ENCODE measurements around the gene TTLL12. TPM values are rescaled to one million over a fixed set of nuclear protein-coding genes. Genes with fewer than 3 reads are reported as not detected.
"Not testable (repeated sequence)": the region's sequence is repeated elsewhere in the genome, so short reads cannot be mapped to it uniquely, and the experiment has no call there.

TTLL12 gene
- total and polyA plus RNA-seq, 2 experiments from 2014 or later: 29.5 to 42.8 TPM

- Histone ChIP-seq H3K4me2 (ENCODE audit: unreplicated experiment) (peak within 1 kb of the TSS; percentile 97), H3K27me3 (replicated peaks; ENCODE audit: insufficient read depth) (no peaks in the 10 kb centered on the region), H3K36me3 (ENCODE audit: low read depth) (no peaks in the 10 kb centered on the region), H3K9me3 (ENCODE audit: low read depth) (no peaks in the 10 kb centered on the region), H3K9me2 (ENCODE audit: insufficient read depth) (no peaks in the 10 kb centered on the region), H3K4me3 (peak within 1 kb of the TSS; percentile 97), H4K20me1 (ENCODE audit: insufficient read depth) (0 out of 2 replicates have a peak, but pooled peaks cover 5% of the 10 kb centered on the region), H3K27ac (peak within 1 kb of the TSS; percentile 88), H3F3A (ENCODE audit: insufficient read depth) (no peaks in the 10 kb centered on the region), H3K9ac (peak within 1 kb of the TSS; percentile 94), H2AFZ (peak within 1 kb of the TSS; percentile 78), H3K4me1 (ENCODE audit: insufficient read depth) (peaks cover 15% of the 10 kb centered on the region; the same call in 1 of the 2 replicates), H3K79me2 (ENCODE audit: insufficient read depth) (peaks cover 50% of the 10 kb centered on the region)
- DNase-seq: peak; percentile 82
- in situ Hi-C loops (cut with MboI): no loop called here
- 2% methylated on average over 48 to 59 of the region's 75 CpGs for WGBS, 2 experiments (ENCODE audit: low coverage in 1 of 2, low lambda C conversion rate in 2 of 2, missing lambda C conversion rate in 2 of 2)
- TF ChIP-seq EZH2 (IDR thresholded peaks at IDR 0.05; ENCODE audit: insufficient read depth, poor library complexity, severe bottlenecking) (no peak), EZH2phosphoT487 (IDR thresholded peaks at IDR 0.05; ENCODE audit: insufficient read depth, low read depth) (no peak)
Measured at GRCh38 chr22:43151251-43152002, 35.5 kb downstream of the TTLL12 start, which contains the start of gene TSPO. TSS of gene TSPO (plus strand) at chr22:43151559. CDS start at chr22:43159239, 7,680 bp downstream.

GRCh38 chr22:43150731-43151206 lies 36.2 kb downstream of the TTLL12 start:
- WGBS, 2 experiments (ENCODE audit: low coverage in 1 of 2, low lambda C conversion rate in 2 of 2, missing lambda C conversion rate in 2 of 2): 65 to 69% methylated on average over 15 of the region's 15 CpGs
- Histone ChIP-seq H3K9me2 (ENCODE audit: insufficient read depth) (no peaks in the 10 kb centered on the region), H3K79me2 (ENCODE audit: insufficient read depth) (peaks cover 44% of the 10 kb centered on the region), H3K9me3 (ENCODE audit: low read depth) (no peaks in the 10 kb centered on the region), H4K20me1 (ENCODE audit: insufficient read depth) (0 out of 2 replicates have a peak, but pooled peaks cover under 1% of the 10 kb centered on the region), H3K27me3 (replicated peaks; ENCODE audit: insufficient read depth) (no peaks in the 10 kb centered on the region), H3K4me1 (ENCODE audit: insufficient read depth) (peaks cover 11% of the 10 kb centered on the region; the same call in 1 of the 2 replicates), H3K4me2 (ENCODE audit: unreplicated experiment) (peak overlapping the region; percentile 97), H3K4me3 (peak overlapping the region; percentile 97), H3K36me3 (ENCODE audit: low read depth) (no peaks in the 10 kb centered on the region), H2AFZ (peak overlapping the region; percentile 78), H3K27ac (no peak overlapping the region), H3F3A (ENCODE audit: insufficient read depth) (no peaks in the 10 kb centered on the region), H3K9ac (peak overlapping the region; percentile 94)
- in situ Hi-C loops (cut with MboI): no loop called here
- TF ChIP-seq EZH2 (IDR thresholded peaks at IDR 0.05; ENCODE audit: insufficient read depth, poor library complexity, severe bottlenecking) (no peak), EZH2phosphoT487 (IDR thresholded peaks at IDR 0.05; ENCODE audit: insufficient read depth, low read depth) (no peak)
- peak; percentile 18 for DNase-seq

- H3K79me2 ChIP-seq (ENCODE audit: insufficient read depth): peaks cover 22% of the 10 kb centered on the region
- DNase-seq: no peak
- no peaks in the 10 kb centered on the region for H3K36me3 ChIP-seq (ENCODE audit: low read depth)
- no peaks in the 10 kb centered on the region for H3K9me2 ChIP-seq (ENCODE audit: insufficient read depth)
- WGBS, 2 experiments (ENCODE audit: low coverage in 1 of 2, low lambda C conversion rate in 2 of 2, missing lambda C conversion rate in 2 of 2): 61 to 62% methylated on average over 6 of the region's 6 CpGs
- in situ Hi-C loops (cut with MboI): no loop called here
- no peak overlapping the region for H3K4me2 ChIP-seq (ENCODE audit: unreplicated experiment)
- no peak overlapping the region for H3K9ac ChIP-seq
- H3K27ac ChIP-seq: no peak overlapping the region
- no peaks in the 10 kb centered on the region for H4K20me1 ChIP-seq (ENCODE audit: insufficient read depth)
- no peaks in the 10 kb centered on the region for H3K9me3 ChIP-seq (ENCODE audit: low read depth)
- H3K27me3 ChIP-seq (replicated peaks; ENCODE audit: insufficient read depth): no peaks in the 10 kb centered on the region
- no peaks in the 10 kb centered on the region for H3F3A ChIP-seq (ENCODE audit: insufficient read depth)
- no peak for TF ChIP-seq EZH2 (IDR thresholded peaks at IDR 0.05; ENCODE audit: insufficient read depth, poor library complexity, severe bottlenecking)
- no peak for TF ChIP-seq EZH2phosphoT487 (IDR thresholded peaks at IDR 0.05; ENCODE audit: insufficient read depth, low read depth)
- H3K4me3 ChIP-seq: no peak overlapping the region
- H3K4me1 ChIP-seq (ENCODE audit: insufficient read depth): peaks cover under 1% of the 10 kb centered on the region; the same call in 1 of the 2 replicates
- no peak overlapping the region for H2AFZ ChIP-seq
Measured at GRCh38 chr22:43148581-43148980, 38.4 kb downstream of the TTLL12 start.

- H3K27ac ChIP-seq: no peak overlapping the region
- H4K20me1 ChIP-seq (ENCODE audit: insufficient read depth): no peaks in the 10 kb centered on the region
- H3F3A ChIP-seq (ENCODE audit: insufficient read depth): no peaks in the 10 kb centered on the region
- peaks cover 22% of the 10 kb centered on the region for H3K79me2 ChIP-seq (ENCODE audit: insufficient read depth)
- H3K36me3 ChIP-seq (ENCODE audit: low read depth): no peaks in the 10 kb centered on the region
- in situ Hi-C loops (cut with MboI): no loop called here
- no peak overlapping the region for H3K4me3 ChIP-seq
- no peak overlapping the region for H2AFZ ChIP-seq
- H3K9ac ChIP-seq: no peak overlapping the region
- H3K4me2 ChIP-seq (ENCODE audit: unreplicated experiment): no peak overlapping the region
- H3K4me1 ChIP-seq (ENCODE audit: insufficient read depth): peaks cover 3% of the 10 kb centered on the region; the same call in 1 of the 2 replicates
- H3K27me3 ChIP-seq (replicated peaks; ENCODE audit: insufficient read depth): no peaks in the 10 kb centered on the region
- DNase-seq: no peak
- no peaks in the 10 kb centered on the region for H3K9me3 ChIP-seq (ENCODE audit: low read depth)
- 75% methylated on average over 8 of the region's 8 CpGs for WGBS, 2 experiments (ENCODE audit: low coverage in 1 of 2, low lambda C conversion rate in 2 of 2, missing lambda C conversion rate in 2 of 2)
- no peak for TF ChIP-seq EZH2 (IDR thresholded peaks at IDR 0.05; ENCODE audit: insufficient read depth, poor library complexity, severe bottlenecking)
- no peak for TF ChIP-seq EZH2phosphoT487 (IDR thresholded peaks at IDR 0.05; ENCODE audit: insufficient read depth, low read depth)
- H3K9me2 ChIP-seq (ENCODE audit: insufficient read depth): no peaks in the 10 kb centered on the region
Measured at GRCh38 chr22:43147821-43148220, 39.1 kb downstream of the TTLL12 start.

GRCh38 chr22:43146332-43146731 lies 40.6 kb downstream of the TTLL12 start:
- H3K9ac ChIP-seq; H3K9me3 ChIP-seq (ENCODE audit: low read depth); H3K9me2 ChIP-seq (ENCODE audit: insufficient read depth); H4K20me1 ChIP-seq (ENCODE audit: insufficient read depth); H2AFZ ChIP-seq; in situ Hi-C loops (cut with MboI); H3K27ac ChIP-seq; H3K4me2 ChIP-seq (ENCODE audit: unreplicated experiment); H3F3A ChIP-seq (ENCODE audit: insufficient read depth); H3K27me3 ChIP-seq (replicated peaks; ENCODE audit: insufficient read depth); H3K4me3 ChIP-seq; DNase-seq; H3K36me3 ChIP-seq (ENCODE audit: low read depth): not testable (repeated sequence)
- peaks cover 22% of the 10 kb centered on the region for H3K79me2 ChIP-seq (ENCODE audit: insufficient read depth)
- WGBS, 2 experiments (ENCODE audit: low coverage in 1 of 2, low lambda C conversion rate in 2 of 2, missing lambda C conversion rate in 2 of 2): 92 to 94% methylated on average over 15 of the region's 15 CpGs
- peaks cover 13% of the 10 kb centered on the region for H3K4me1 ChIP-seq (ENCODE audit: insufficient read depth)

GRCh38 chr22:43145371-43145770 lies 41.6 kb downstream of the TTLL12 start:
- DNase-seq; H3K9me2 ChIP-seq (ENCODE audit: insufficient read depth); in situ Hi-C loops (cut with MboI); H3K9ac ChIP-seq; H2AFZ ChIP-seq; H3K27ac ChIP-seq; H3K36me3 ChIP-seq (ENCODE audit: low read depth); H3K4me2 ChIP-seq (ENCODE audit: unreplicated experiment); H4K20me1 ChIP-seq (ENCODE audit: insufficient read depth); H3K4me3 ChIP-seq; H3K27me3 ChIP-seq (replicated peaks; ENCODE audit: insufficient read depth); H3K9me3 ChIP-seq (ENCODE audit: low read depth); H3F3A ChIP-seq (ENCODE audit: insufficient read depth): not testable (repeated sequence)
- peaks cover 26% of the 10 kb centered on the region for H3K79me2 ChIP-seq (ENCODE audit: insufficient read depth)
- 89 to 93% methylated on average over 8 of the region's 8 CpGs for WGBS, 2 experiments (ENCODE audit: low coverage in 1 of 2, low lambda C conversion rate in 2 of 2, missing lambda C conversion rate in 2 of 2)
- H3K4me1 ChIP-seq (ENCODE audit: insufficient read depth): peaks cover 13% of the 10 kb centered on the region
